ENCODE measurements around the gene MAP1LC3A.
"Not testable (repeated sequence)": the region's sequence is repeated elsewhere in the genome, so short reads cannot be mapped to it uniquely, and the experiment has no call there.

MAP1LC3A gene

DNA sequence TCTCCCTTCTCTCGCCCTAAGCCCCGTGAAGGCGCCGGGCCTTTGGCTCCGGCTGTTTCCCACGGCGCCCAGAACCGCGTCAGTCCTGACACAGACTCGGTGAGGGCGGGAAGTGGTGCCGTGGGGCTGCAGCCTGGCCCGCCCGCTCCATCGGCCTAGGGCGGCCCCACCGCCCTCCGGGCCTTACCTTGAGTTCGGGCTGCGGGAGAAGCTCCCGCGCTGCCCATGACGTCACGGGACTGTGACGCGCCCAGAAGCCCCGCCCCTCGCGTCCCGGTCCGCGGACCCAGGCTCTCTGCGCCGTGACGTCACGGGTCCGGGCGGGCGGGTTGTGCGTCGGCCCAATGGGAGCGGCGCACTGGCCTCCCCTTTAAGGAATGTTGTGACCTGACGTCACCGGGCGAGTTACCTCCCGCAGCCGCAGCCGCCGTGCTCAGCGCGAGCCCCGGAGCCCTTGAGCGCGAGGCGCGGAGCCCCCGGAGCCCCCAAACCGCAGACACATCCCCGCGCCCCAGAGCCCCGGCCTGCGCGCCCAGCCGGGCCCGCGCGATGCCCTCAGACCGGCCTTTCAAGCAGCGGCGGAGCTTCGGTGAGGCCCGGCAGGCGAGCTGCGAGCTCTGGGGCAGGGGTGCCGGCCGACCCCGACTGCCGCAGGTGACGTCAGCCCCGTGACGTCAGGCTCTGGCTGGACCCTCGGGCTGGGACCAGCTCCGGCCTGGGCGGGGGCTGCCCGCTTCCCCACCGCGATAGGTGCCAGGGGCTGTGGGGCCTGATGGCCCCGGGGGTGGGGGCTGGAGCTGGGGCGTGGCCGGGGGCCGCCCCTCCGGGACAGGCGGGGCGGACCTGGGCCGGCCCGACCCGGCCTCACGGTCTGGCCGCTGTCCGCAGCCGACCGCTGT is at the start of gene MAP1LC3A:
MAP1LC3A (plus strand) TSS at position 399 of the 899 bp plus-strand sequence; CDS start at position 550, 151 bp downstream.
- peak; percentile 93 for DNase-seq

DNA sequence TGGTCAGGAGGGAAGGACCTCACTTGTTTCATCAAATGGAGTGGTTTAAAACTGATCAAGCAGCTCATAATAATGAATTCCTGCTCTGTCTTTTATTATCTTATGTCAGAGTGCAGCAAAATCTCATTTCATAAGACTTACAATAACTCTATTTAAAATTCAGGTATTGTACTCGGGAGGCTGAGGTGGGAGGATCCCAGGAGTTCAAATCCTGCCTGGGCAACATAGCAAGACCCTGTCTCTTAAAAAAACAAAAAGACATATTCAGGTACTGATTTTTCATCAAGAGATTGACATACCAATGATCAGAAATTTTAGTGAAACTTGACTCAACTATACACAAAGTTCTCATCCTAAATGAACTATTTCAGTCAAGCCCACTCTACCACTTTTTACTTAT is 47.9 kb upstream of the MAP1LC3A start:
- DNase-seq = no peak

DNA sequence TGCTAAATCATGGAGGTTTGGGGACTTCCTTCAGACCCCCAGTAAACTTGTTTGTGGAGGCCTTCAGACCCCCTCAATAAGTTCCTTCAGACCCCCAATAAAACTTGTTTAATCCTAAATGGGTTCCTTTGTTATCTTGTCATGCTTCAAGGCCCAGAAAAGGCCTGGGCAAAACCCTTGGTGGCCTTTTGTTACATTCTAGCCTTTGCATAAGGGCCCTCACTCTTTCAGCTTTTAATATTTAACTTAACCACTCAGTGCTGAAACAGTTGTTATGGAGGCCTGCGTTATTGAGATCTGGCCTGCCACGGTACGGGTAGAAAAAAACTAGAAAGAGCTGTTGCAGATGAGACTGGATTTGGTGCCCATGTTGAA is 46.6 kb upstream of the MAP1LC3A start:
- DNase-seq = no peak

DNA sequence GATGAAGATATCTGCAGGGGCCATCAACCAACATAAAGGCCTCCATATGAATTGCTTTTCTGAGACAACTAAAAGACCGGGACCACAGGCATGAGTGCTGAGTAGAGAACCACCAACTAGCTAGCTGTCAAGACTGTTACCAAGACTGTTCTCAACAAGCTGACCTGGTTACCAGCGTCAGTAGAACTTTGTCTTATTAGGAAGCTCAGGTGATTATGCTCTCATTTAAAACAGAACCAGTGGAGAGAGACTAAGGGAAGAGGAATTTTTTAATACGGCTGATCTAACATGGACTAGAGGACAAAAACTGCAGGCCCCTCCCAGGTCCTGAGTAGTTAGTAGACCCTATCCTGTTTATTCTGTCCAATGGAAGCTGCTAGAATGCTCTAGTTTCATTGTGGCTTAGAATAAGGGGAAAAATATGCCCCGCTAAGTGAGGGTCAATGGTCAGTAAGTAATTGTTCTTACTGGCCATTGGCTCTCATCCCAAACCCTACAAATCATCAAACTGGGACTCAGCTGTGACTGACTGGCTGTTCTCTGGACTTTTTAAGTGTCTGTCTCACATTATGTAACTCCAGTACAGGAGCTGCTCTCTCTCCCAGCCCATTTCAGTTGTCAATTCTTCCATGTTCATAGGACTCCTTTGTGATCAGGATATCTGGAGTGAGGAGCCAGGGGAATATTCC is 46.1 kb upstream of the MAP1LC3A start:
- no peak for DNase-seq

DNA sequence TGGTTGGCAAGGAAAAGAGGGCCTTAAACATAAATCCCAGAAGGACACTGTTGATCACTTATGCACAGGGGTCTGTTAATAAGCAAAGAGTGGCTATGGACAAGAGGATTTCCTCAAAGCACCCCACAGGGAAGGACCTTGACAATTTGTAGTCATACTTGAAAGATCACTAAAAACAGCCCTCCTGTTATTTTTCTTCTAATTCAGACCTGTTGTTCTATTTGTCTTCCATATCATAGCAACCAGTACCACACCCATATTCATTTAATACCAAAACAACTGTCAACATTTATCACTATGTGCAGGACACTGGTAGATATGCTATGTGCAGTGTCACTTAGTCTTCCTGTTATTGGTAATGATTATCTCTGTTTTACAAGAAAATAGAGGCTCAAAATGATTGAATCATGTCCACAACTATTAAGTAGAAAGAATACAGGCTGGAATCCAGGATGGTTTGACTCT is 45.5 kb upstream of the MAP1LC3A start:
- DNase-seq = no peak

DNA sequence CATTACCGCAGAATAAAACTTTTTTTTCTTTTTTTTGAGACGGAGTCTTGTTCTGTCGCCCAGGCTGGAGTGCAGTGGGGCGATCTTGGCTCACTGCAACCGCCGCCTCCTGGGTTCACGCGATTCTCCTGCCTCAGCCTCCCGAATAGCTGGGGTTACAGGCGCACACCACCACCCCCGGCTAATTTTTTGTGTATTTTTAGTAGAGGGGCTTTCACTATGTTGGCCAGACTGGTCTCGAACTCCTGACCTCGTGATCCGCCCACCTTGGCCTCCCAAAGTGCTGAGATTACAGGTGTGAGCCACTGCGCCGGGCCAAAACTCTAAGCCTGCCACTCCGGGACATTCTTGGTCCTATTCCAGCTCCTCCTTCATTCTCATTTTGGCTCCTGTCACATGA is 44.5 kb upstream of the MAP1LC3A start:
- DNase-seq = not testable (repeated sequence)

DNA sequence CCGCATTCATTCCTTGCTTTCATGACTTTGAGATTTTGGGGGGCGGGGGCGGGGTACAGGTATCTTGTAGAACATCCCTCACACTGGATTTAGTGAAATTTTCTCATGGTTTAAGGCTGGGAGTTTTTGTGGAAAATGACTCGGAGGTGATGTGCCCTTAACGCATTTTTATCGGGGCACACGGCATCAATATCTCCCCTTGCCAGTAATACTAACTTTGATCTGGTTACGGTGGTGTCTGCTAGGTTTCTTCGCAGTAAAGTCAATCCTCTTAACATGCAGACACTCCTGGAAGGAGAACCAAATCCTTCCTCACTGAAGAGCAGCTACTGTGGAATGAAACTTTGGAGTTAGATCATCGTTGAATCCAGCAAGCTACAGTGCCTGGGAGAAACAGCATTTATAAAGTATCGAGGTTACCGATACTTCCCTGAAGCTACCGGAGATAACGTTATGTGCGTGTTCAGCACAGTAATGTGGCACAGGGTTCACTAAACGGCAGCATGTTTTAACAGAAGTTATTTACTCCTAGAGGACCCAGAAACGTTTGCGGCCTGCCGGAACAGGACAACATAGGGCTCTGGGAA is 43.5 kb upstream of the MAP1LC3A start:
- DNase-seq = no peak

DNA sequence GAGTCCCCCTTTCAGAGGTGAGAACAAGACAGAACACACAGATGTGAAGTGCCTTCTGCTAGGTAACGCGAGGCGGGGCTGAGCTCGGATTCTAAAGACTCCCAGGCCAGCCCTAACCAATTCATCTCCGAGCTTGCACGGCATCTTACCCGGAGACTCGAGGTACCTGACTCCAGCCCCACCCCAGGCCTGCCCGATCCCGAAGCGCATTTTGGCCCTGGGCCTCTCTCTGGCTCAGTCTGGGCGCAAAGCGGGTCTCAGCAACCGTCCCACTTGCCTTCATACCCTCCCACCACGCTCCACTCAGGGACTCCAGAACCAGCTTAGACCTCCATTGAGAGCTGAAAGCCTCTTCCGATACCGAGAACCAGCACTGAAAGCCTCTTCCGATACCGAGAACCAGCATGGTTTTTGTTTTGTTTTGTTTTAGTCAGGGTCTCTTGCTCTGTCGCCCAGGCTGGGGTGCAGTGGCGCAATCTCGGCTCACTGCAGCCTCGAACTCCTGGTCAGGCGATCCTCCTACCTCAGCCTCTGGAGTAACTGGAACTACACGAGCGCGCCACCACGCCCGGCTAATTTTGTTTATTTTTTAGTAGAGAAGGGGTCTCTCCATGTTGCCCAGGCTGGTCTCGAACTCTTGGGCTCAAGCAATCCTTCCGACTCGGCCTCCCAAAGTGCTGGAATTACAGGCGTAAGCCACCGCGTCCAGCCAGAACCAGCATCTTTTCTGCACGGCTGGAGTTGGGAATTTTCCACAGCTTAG is 42.9 kb upstream of the MAP1LC3A start:
- peak; percentile 69 to 70 for DNase-seq

DNA sequence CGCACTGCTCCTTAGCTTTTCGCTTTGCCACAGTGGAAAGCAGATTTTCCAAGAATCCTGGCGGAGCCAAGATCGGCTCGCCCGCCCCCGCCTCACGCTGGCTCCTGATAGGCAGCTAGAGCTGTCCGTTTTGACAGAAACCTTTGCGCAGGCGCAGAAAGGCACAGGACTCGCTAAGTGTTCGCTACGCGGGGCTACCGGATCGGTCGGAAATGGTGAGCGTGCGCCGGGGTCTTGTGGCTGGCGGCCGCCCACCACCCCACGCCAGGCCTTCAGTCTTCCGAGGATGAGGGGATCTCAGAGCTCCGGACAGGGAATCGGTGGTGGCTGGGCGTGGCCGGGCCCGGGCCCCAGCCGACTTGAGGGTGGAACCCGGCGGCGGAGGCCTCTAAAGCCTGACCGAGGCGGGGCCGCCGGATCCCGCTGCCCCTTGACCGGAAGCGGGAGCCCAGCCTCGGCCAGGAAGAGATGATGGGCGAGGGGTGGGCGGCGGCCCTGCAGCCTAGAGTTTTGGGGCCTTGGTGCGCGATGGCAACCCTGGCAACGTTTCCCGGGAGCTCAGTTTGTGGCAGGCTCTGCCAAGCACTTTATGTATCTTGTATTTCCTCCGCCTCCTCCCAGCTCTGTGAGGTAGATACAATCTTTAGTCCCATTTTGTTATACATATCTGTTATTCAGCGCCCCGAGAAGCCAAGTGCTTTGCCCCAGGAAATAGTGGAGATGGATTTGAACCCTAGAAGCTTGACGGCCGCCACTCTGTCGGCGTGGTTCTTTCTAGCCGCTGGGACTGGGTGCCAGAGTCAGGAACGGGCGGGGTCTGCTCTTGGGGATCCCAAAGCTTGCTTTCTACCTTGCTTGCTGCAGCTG is 42.0 kb upstream of the MAP1LC3A start, which contains the start of gene DYNLRB1:
DYNLRB1 (plus strand) TSS at position 176 of the 867 bp plus-strand sequence; CDS start at position 213, 37 bp downstream.
- peak; percentile 97 for DNase-seq

DNA sequence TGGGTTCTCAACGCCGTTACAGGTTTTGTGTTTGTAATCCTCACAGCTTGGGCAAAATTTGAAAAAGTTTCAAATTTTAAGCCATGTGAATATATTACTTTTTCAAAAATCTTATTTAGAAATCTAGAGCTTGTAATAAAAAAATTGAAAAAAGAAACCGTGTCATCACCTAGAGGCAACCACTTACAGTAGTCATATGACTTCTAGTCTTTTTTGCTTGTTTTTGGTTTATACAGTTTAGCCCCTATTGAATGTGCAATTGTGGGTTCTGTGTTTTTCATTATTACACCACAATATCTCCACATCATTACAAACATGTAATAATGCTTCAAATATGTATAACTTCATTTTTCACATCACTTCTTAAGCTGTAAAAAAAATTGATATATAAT is 41.4 kb upstream of the MAP1LC3A start:
- no peak for DNase-seq

DNA sequence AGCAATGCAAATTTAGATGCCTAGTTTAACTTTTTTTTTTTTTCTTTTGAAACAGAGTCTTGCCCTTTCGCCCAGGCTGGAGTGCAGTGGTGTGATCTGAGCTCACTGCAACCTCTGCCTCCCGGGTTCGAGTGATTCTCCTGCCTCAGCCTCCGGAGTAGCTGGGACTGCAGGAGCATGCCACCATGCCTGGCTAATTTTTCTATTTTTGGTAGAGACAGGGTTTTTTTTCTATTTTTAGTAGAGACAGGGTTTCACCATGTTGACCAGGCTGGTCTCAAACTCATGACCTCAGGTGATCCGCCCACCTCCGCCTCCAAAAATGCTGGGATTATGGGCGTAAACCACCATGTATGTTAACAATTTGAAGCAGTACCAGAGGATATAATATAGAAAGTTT is 39.7 kb upstream of the MAP1LC3A start:
- DNase-seq = not testable (repeated sequence)

DNA sequence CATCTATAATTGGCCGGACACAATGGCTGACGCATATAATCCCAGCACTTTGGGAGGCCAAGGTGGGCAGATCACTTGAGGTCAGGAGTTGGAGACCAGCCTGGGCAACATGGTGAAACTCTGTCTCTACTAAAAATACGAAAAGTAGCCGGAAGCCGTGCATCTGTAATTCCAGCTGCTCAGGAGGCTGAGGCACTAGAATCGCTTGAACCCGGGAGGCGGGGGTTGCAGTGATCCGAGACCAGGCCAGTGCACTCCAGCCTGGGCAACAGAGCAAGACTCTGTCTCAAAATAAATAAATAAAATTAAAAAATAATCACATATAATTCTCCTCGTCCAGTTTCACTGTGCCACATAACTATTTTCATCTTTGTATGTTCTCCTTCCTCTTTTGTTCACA is 38.7 kb upstream of the MAP1LC3A start:
- DNase-seq = not testable (repeated sequence)

DNA sequence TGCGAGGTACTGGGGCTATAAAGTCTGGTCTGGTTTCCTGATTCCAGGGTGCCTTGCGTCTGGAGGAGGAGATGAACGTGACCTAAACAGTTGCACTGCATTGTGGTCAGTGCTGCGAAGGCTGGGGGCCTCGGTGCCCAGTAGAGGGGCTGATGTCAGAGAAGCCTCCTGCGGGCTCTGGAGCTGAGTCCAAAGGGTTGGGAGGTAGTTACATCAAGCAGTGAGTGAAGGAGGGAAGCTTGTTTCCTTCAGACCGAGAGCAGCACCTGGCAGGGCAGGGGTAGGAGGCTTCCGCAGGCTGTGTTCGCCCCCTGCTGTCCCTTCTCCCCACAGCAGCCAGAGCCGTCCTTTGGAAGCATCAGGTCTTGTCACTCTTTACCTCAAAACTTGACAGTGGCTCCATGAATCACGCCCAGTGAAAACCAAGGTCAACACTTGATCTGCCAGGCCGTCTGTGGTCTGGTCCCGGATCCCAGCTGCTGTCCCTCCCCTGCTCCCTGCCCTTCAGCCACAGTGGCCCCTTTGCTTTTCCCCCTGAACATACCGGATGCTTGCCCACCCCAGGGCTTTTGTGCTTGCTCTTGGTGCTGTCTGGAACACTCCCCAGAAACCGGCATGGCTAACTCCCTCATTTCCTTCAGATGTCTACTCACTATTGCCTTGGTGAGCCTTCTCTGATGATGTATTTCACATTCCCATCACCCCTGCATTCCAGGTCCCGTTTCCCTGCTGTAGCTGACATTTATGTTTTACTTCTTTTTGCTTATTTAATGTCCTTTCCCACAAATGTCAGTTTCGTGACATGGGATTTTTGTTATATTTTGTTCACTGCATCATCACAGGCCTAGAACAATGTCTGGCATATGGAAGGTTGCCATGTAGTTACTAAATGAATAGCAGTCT is 35.3 kb upstream of the MAP1LC3A start:
- DNase-seq = peak; percentile 58 to 64

DNA sequence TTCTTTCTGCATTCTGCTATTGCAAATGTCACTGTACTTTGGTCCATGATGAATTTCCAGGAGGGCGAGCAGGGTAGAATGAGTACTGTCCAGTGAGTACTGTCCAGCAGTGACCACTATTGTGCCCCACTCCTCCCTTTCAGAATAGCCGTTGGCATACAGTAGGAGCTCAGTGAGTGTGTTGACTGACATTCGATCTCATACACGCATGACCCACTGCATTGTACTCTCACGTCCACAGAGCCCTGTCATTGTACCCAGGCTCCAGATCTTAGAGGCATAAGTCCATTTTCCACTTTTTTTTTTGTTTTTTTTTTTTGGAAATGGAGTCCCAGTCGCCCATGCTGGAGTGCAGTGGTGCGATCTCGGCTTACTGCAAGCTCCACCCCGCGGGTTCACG is 34.1 kb upstream of the MAP1LC3A start:
- DNase-seq = peak in 1 of 2 donors; percentile 4

DNA sequence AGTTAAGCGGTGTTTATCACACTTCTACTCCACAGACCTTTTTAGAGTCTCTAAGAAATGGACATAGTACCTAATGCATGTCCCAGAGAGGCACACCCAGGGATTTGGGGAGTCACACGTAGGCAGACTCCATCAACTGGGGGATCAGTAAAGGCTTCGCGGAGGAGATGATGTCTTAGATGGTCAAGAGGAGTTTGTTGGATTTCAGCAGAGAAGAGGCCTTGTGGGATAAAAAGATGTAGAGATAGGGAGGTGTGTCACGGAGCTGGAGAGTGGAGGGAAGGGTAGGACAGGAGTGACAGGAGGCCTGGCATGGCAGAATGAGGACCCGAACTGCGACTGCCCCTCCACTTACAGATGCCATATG is 33.2 kb upstream of the MAP1LC3A start:
- DNase-seq = no peak

DNA sequence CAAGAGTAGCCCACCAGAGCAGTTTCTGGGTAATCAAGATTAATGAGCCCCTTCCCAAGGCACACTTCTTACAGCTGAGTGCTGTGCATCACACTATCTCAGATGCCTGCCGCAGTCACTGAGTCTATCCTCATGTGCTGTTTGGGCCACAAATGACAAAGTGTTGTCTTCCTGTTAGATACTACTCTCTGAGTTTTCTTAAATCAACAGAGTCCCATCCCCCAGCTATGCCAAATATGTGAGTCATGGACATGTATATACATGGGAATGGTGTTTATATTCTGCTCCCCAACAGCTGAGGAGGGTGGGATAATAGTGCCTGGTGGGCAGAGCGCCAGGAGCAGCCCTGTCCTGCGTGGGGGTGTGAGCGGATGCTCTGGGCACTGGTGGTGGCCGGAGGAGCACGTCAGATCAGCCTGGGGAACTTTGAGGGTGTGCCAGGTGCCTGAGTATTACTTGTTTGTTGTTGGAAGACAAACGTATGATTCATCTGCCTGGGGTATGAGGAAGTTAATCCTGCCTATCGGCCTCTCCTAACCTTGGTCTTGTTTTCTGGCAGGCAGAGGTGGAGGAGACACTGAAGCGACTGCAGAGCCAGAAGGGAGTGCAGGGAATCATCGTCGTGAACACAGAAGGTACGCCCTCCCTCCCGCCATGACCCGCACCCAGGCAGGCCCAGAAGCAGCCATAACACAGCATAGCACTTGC is 32.7 kb upstream of the MAP1LC3A start:
- no peak for DNase-seq

DNA sequence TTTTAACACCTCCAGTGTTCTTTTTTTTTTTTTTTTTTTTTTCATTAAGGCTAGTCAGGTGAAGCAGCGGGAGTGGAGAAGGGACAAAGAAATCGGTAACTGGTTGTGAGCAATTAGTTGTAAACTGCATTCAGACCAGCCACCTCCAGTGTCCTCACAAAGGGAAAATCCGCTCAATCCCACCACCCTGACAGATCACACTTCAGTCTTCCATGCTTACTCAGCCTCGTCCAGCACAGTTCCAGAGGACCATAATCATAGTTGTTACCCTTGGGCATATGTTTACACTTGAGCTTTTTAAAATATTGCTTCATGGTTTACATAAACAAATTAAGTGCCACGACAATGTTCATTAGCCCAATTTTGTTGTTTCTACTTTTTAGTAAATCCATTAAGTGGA is 32.1 kb upstream of the MAP1LC3A start:
- DNase-seq = no peak

DNA sequence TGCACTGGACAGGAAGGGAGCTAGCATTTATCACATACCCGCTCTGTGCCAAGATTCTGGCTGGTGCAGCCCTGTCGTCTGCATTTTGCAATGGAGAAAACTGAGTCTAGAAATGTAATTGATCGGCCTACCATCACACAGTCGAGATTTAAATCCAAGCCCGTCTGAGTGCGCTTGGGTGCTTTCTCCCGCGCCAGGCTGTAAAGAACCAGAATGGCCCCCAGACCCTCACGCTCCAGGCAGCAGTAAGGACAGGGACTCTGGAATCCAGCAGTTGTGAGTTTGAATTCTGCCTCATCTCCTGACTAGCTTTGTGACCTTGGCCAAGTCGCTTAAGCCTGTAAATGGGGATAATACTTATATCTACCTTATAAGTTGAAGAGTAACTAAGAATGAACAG is 31.5 kb upstream of the MAP1LC3A start:
- no peak for DNase-seq

DNA sequence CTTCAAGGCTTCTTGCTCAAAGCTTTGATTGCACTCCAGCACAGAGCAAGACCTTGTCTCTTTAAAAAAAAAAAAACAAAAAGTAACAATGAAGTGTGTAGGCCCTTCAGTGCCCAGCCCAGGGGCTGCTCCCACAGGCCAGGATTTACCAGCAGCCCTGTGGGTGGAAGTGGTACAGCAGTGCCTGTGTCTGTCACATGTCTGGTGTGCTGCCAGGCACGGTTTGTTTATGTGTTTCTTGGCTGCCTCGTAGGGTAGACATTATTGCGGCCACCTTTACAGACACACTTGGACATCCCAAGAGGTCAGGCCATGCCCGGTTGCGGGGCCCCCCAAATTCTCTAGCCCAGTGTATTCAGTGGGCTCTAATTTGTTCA is 29.6 kb upstream of the MAP1LC3A start:
- DNase-seq = no peak

DNA sequence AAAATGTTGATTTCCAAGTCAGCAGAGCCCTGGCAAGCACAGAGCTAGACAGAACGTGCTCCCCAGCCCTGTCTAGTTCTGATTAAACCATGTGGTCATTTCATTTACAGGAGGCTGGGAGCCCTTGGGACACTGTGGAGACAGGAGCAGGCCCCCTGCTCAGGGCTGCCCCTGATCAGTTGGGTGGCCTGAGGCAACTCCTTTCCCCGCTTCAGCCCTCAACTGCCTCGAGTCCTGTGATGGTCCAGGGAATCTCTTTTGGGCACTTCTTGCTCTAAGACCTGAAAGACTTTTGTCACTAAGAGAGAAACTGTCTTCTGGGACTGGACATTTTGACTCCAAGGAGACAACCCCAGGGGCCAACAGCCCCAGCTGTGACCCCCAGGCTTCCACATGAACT is 28.8 kb upstream of the MAP1LC3A start:
- no peak for DNase-seq

Measured in stimulated activated CD4-positive, alpha-beta T cell treated with anti-CD3 and anti-CD28 coated beads, Interleukin-2, amount 100 ng/mL, for 24 hours (primary cell).